Measurements from ENCODE around the gene HAP1.

The HAP1 gene

GRCh38 chr17:41773731-41774193, 39.3 kb upstream of the HAP1 start:
- no peaks in the 10 kb centered on the region for H3K27me3 ChIP-seq (replicated peaks; ENCODE audit: control insufficient read depth, insufficient read depth, low read length, poor library complexity, severe bottlenecking)
- H3K27ac ChIP-seq (ENCODE audit: insufficient read depth, low read length, poor library complexity, severe bottlenecking): no peak overlapping the region
- H3K4me3 ChIP-seq (ENCODE audit: insufficient read depth, low read depth, low read length, poor library complexity, severe bottlenecking): no peak overlapping the region
- H3K9me3 ChIP-seq (ENCODE audit: control insufficient read depth, low read length): no peaks in the 10 kb centered on the region
- DNase-seq: no peak
- no peaks in the 10 kb centered on the region for H3K4me1 ChIP-seq (ENCODE audit: control insufficient read depth, insufficient read depth, low read length, poor library complexity, severe bottlenecking)
- H3K36me3 ChIP-seq (ENCODE audit: control insufficient read depth, insufficient read depth, low read length): no peaks in the 10 kb centered on the region

DNA sequence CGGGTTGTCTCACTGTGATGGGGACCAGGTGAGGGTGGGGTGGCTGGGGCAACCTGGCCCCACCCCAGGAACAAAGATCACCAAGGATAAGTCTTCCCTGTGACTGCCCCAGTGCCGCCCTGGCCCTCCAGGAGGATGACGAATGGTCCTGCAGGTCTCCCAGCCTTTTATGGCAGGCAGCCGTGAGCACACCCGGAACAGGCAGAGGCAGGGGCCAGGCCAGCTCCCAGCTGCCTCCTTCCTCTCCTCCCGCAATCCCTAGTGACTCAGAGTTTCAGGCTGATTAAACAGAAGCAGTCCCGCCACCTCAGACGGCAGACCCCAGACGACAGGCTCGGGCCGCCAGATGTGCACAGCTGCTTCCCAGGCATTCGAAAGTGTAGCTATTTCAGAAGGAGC, 38.7 kb upstream of the HAP1 start:
- no peaks in the 10 kb centered on the region for H3K27me3 ChIP-seq (replicated peaks; ENCODE audit: control insufficient read depth, insufficient read depth, low read length, poor library complexity, severe bottlenecking)
- H3K36me3 ChIP-seq (ENCODE audit: control insufficient read depth, insufficient read depth, low read length): no peaks in the 10 kb centered on the region
- no peak overlapping the region for H3K27ac ChIP-seq (ENCODE audit: insufficient read depth, low read length, poor library complexity, severe bottlenecking)
- DNase-seq: no peak
- no peak overlapping the region for H3K4me3 ChIP-seq (ENCODE audit: insufficient read depth, low read depth, low read length, poor library complexity, severe bottlenecking)
- H3K4me1 ChIP-seq (ENCODE audit: control insufficient read depth, insufficient read depth, low read length, poor library complexity, severe bottlenecking): no peaks in the 10 kb centered on the region
- no peaks in the 10 kb centered on the region for H3K9me3 ChIP-seq (ENCODE audit: control insufficient read depth, low read length)

- Histone ChIP-seq H3K4me1 (ENCODE audit: control insufficient read depth, insufficient read depth, low read length, poor library complexity, severe bottlenecking) (no peaks in the 10 kb centered on the region), H3K4me3 (ENCODE audit: insufficient read depth, low read depth, low read length, poor library complexity, severe bottlenecking) (no peak overlapping the region), H3K27ac (ENCODE audit: insufficient read depth, low read length, poor library complexity, severe bottlenecking) (no peak overlapping the region), H3K36me3 (ENCODE audit: control insufficient read depth, insufficient read depth, low read length) (no peaks in the 10 kb centered on the region), H3K27me3 (replicated peaks; ENCODE audit: control insufficient read depth, insufficient read depth, low read length, poor library complexity, severe bottlenecking) (no peaks in the 10 kb centered on the region), H3K9me3 (ENCODE audit: control insufficient read depth, low read length) (no peaks in the 10 kb centered on the region)
- DNase-seq: no peak
Observed at GRCh38 chr17:41772586-41773189, 38.2 kb upstream of the HAP1 start.

DNA sequence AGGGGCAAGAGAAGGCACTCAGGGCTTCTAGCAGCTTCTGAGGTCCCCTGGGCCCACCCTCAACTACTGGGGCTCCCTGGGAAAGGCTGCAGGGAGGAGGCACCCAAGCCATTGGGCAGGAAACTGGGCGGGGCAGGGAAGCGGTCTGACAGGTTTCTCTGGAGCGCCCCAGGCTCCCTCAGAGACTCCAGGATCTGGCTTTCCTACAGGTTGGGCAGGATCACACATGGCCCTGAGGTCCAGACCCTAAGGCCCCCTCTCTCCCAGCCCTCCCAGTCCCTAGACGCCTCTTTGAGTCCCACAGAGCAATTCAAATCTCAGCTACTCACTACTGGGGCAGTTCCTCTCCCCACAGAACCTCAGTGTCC, 37.8 kb upstream of the HAP1 start:
- H3K27me3 ChIP-seq (replicated peaks; ENCODE audit: control insufficient read depth, insufficient read depth, low read length, poor library complexity, severe bottlenecking): no peaks in the 10 kb centered on the region
- H3K36me3 ChIP-seq (ENCODE audit: control insufficient read depth, insufficient read depth, low read length): no peaks in the 10 kb centered on the region
- no peak for DNase-seq
- H3K9me3 ChIP-seq (ENCODE audit: control insufficient read depth, low read length): no peaks in the 10 kb centered on the region
- H3K4me1 ChIP-seq (ENCODE audit: control insufficient read depth, insufficient read depth, low read length, poor library complexity, severe bottlenecking): no peaks in the 10 kb centered on the region
- no peak overlapping the region for H3K27ac ChIP-seq (ENCODE audit: insufficient read depth, low read length, poor library complexity, severe bottlenecking)
- no peak overlapping the region for H3K4me3 ChIP-seq (ENCODE audit: insufficient read depth, low read depth, low read length, poor library complexity, severe bottlenecking)

- H3K9me3 ChIP-seq (ENCODE audit: control insufficient read depth, low read length): no peaks in the 10 kb centered on the region
- H3K4me3 ChIP-seq (ENCODE audit: insufficient read depth, low read depth, low read length, poor library complexity, severe bottlenecking): no peak overlapping the region
- no peak overlapping the region for H3K27ac ChIP-seq (ENCODE audit: insufficient read depth, low read length, poor library complexity, severe bottlenecking)
- H3K36me3 ChIP-seq (ENCODE audit: control insufficient read depth, insufficient read depth, low read length): no peaks in the 10 kb centered on the region
- H3K4me1 ChIP-seq (ENCODE audit: control insufficient read depth, insufficient read depth, low read length, poor library complexity, severe bottlenecking): no peaks in the 10 kb centered on the region
- no peaks in the 10 kb centered on the region for H3K27me3 ChIP-seq (replicated peaks; ENCODE audit: control insufficient read depth, insufficient read depth, low read length, poor library complexity, severe bottlenecking)
- DNase-seq: no peak
Observed at GRCh38 chr17:41771389-41772206, 37.2 kb upstream of the HAP1 start.

DNA sequence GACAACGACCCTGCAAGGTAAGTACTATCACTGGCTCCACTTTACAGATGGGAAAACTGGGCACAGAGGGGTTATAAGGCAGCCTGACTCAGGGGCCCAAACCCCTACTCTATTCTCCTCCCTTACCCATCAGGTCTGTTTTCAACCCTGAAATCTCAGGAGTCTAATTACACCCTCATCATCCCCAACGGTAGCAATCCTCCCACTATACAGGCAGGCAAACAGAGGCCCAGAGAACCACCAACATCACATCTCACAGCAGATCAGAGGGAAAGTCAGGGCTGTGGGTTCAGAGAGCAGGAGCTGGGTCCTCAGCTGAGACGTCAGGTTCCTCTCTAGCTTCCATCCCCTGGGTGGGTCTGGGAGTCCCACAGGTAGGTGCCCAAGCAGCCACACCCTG, 35.5 kb upstream of the HAP1 start:
- DNase-seq: no peak
- no peaks in the 10 kb centered on the region for H3K27me3 ChIP-seq (replicated peaks; ENCODE audit: control insufficient read depth, insufficient read depth, low read length, poor library complexity, severe bottlenecking)
- H3K4me1 ChIP-seq (ENCODE audit: control insufficient read depth, insufficient read depth, low read length, poor library complexity, severe bottlenecking): no peaks in the 10 kb centered on the region
- H3K36me3 ChIP-seq (ENCODE audit: control insufficient read depth, insufficient read depth, low read length): no peaks in the 10 kb centered on the region
- H3K27ac ChIP-seq (ENCODE audit: insufficient read depth, low read length, poor library complexity, severe bottlenecking): no peak overlapping the region
- no peak overlapping the region for H3K4me3 ChIP-seq (ENCODE audit: insufficient read depth, low read depth, low read length, poor library complexity, severe bottlenecking)
- H3K9me3 ChIP-seq (ENCODE audit: control insufficient read depth, low read length): no peaks in the 10 kb centered on the region

- no peak overlapping the region for H3K27ac ChIP-seq (ENCODE audit: insufficient read depth, low read length, poor library complexity, severe bottlenecking)
- no peak for DNase-seq
- H3K36me3 ChIP-seq (ENCODE audit: control insufficient read depth, insufficient read depth, low read length): no peaks in the 10 kb centered on the region
- no peaks in the 10 kb centered on the region for H3K9me3 ChIP-seq (ENCODE audit: control insufficient read depth, low read length)
- no peaks in the 10 kb centered on the region for H3K4me1 ChIP-seq (ENCODE audit: control insufficient read depth, insufficient read depth, low read length, poor library complexity, severe bottlenecking)
- no peaks in the 10 kb centered on the region for H3K27me3 ChIP-seq (replicated peaks; ENCODE audit: control insufficient read depth, insufficient read depth, low read length, poor library complexity, severe bottlenecking)
- H3K4me3 ChIP-seq (ENCODE audit: insufficient read depth, low read depth, low read length, poor library complexity, severe bottlenecking): no peak overlapping the region
Observed at GRCh38 chr17:41769346-41769862, 35.0 kb upstream of the HAP1 start.

GRCh38 chr17:41768682-41769288, 34.3 kb upstream of the HAP1 start:
- DNase-seq: no peak
- Histone ChIP-seq H3K27ac (ENCODE audit: insufficient read depth, low read length, poor library complexity, severe bottlenecking) (no peak overlapping the region), H3K9me3 (ENCODE audit: control insufficient read depth, low read length) (no peaks in the 10 kb centered on the region), H3K4me1 (ENCODE audit: control insufficient read depth, insufficient read depth, low read length, poor library complexity, severe bottlenecking) (no peaks in the 10 kb centered on the region), H3K27me3 (replicated peaks; ENCODE audit: control insufficient read depth, insufficient read depth, low read length, poor library complexity, severe bottlenecking) (no peaks in the 10 kb centered on the region), H3K4me3 (ENCODE audit: insufficient read depth, low read depth, low read length, poor library complexity, severe bottlenecking) (no peak overlapping the region), H3K36me3 (ENCODE audit: control insufficient read depth, insufficient read depth, low read length) (no peaks in the 10 kb centered on the region)

DNA sequence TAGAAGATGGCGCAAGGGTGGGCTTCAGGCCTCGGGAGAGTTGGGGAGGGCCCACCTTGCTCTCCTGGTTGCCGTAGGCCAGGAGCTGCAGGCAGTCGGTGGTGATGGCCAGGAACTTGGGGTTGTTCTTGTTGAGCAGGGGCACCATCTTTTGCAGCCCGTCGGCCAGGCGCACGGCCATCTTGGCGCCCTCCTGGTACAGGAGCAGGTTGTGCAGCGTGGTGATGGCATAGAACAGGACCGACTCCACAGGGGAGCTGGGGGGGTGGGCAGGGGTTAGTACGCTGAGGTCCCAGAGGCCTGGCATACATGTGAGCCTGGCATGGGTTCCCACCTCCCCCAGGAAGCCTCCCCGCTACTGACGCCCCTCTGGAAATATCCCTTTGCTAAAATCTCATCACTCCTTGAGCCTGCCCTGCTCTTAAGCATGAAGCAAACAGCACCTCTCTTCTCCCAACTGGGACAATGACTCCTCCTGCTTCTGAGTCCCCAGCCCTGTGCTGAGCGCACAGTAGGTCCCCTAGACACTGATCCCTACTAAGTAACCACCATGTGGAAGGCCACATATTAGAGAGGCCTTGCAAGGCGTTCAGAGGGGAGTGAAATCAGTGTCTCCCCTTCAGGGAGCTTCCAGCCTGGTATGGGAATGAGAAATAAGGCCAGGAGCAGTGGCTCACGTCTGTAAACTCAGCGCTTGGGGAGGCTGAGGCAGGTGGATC, 33.0 kb upstream of the HAP1 start:
- H3K27me3 ChIP-seq (replicated peaks; ENCODE audit: control insufficient read depth, insufficient read depth, low read length, poor library complexity, severe bottlenecking): no peaks in the 10 kb centered on the region
- H3K36me3 ChIP-seq (ENCODE audit: control insufficient read depth, insufficient read depth, low read length): no peaks in the 10 kb centered on the region
- no peaks in the 10 kb centered on the region for H3K4me1 ChIP-seq (ENCODE audit: control insufficient read depth, insufficient read depth, low read length, poor library complexity, severe bottlenecking)

More for the DNA sequence above, 33.0 kb upstream of the HAP1 start:
- Histone ChIP-seq H3K27ac (ENCODE audit: insufficient read depth, low read length, poor library complexity, severe bottlenecking) (no peak overlapping the region), H3K4me3 (ENCODE audit: insufficient read depth, low read depth, low read length, poor library complexity, severe bottlenecking) (no peak overlapping the region), H3K9me3 (ENCODE audit: control insufficient read depth, low read length) (no peaks in the 10 kb centered on the region)
- DNase-seq: no peak
